NCI-H524 (cell line): Measurements from ENCODE around the gene IQCN.

Experiments
- DNase-seq, 2 experiments: peaks; one replicate each; lab custom pipeline; 2025; lab: John Stamatoyannopoulos, UW

IQCN gene

GRCh38 chr19:18286973-18287635 is 12.9 kb upstream of the IQCN start:
- no peak for DNase-seq

GRCh38 chr19:18284712-18285360 is 10.6 kb upstream of the IQCN start:
- DNase-seq: no peak

- DNase-seq: no peak
These were observed 9.1 kb upstream of the IQCN start for GRCh38 chr19:18283338-18283737.

GRCh38 chr19:18282788-18283141 is 8.5 kb upstream of the IQCN start:
- DNase-seq: no peak

GRCh38 chr19:18282021-18282787 is 8.0 kb upstream of the IQCN start:
- no peak for DNase-seq

- peak; percentile 94 to 98 for DNase-seq
These were observed 7.1 kb upstream of the IQCN start, which contains the start of gene JUND for GRCh38 chr19:18281082-18282020. Gene JUND (minus strand): TSS chr19:18281622. CDS start chr19:18281484, 138 bp downstream.

GRCh38 chr19:18280247-18281081 is 6.2 kb upstream of the IQCN start:
- peak; percentile 94 to 98 for DNase-seq

GRCh38 chr19:18279516-18280246 is 5.4 kb upstream of the IQCN start:
- DNase-seq: peak; percentile 96 to 97

GRCh38 chr19:18279266-18279515 is 4.9 kb upstream of the IQCN start:
- DNase-seq: no peak

- no peak for DNase-seq
These were observed 4.4 kb upstream of the IQCN start for GRCh38 chr19:18278521-18279265.

GRCh38 chr19:18274781-18275356 is 617 bp upstream of the IQCN start:
- no peak for DNase-seq

- no peak for DNase-seq
These were observed 562 bp downstream of the IQCN start for GRCh38 chr19:18273561-18274218.

- no peak for DNase-seq
These were observed 2.8 kb downstream of the IQCN start for GRCh38 chr19:18271433-18271841.

GRCh38 chr19:18270326-18270725 is 3.9 kb downstream of the IQCN start:
- no peak for DNase-seq

- no peak for DNase-seq
These were observed 5.1 kb downstream of the IQCN start for GRCh38 chr19:18269070-18269723.

- no peak for DNase-seq
These were observed 7.2 kb downstream of the IQCN start for GRCh38 chr19:18266771-18267686.

GRCh38 chr19:18265582-18265981 is 8.7 kb downstream of the IQCN start:
- DNase-seq: no peak
